Stimulated activated naive B cell treated with anti-CD40 and anti-IgM and Interleukin-4, amounts not matched to agents 10 μg/mL and 1 μg/mL and 100 μg/mL, for 72 hours (primary cell): ENCODE measurements around the gene FAR2.
"Not testable (repeated sequence)": the region's sequence is repeated elsewhere in the genome, so short reads cannot be mapped to it uniquely, and the experiment has no call there.

Experiments used
- ATAC-seq, 2 donors: fragments of 150-1000 bp; cut with Tn5 transposase; replicated peaks; 2 replicates each; pipeline ENCODE4 v1.10.0; 2021; ENCODE audit warnings: moderate library complexity in 1 of 2
- DNase-seq: peaks from one replicate; pipeline ENCODE4 v3.0.0; 2021
- H3K27ac Mint-ChIP-seq: one replicate; pipeline ENCODE4 v1.8.0; 2022; ENCODE audit warnings: mild to moderate bottlenecking, mixed read lengths
- H3K27me3 Mint-ChIP-seq, 2 donors: one replicate each; pipeline ENCODE4 v1.8.0; 2022; ENCODE audit warnings: mixed read lengths in 2 of 2
- H3K36me3 Mint-ChIP-seq, 2 donors: one replicate each; pipeline ENCODE4 v1.8.0; 2022; ENCODE audit warnings: mixed read lengths in 2 of 2, mild to moderate bottlenecking in 1 of 2
- H3K4me1 Mint-ChIP-seq, 2 donors: one replicate each; pipeline ENCODE4 v1.8.0; 2022; ENCODE audit warnings: mixed read lengths in 2 of 2, mild to moderate bottlenecking in 1 of 2
- H3K4me3 Mint-ChIP-seq, 2 donors: one replicate each; pipeline ENCODE4 v1.8.0; 2022; ENCODE audit warnings: mild to moderate bottlenecking in 2 of 2, mixed read lengths in 2 of 2, moderate library complexity in 1 of 2
- H3K9me3 Mint-ChIP-seq, 2 donors: one replicate each; pipeline ENCODE4 v1.8.0; 2022; ENCODE audit warnings: mixed read lengths in 2 of 2, mild to moderate bottlenecking in 1 of 2

FAR2 gene

GRCh38 chr12:29148911-29149690 lies at the start of gene FAR2:
FAR2 (plus strand) TSS chr12:29149278; CDS start chr12:29270450, 121,172 bp downstream.
- Mint-ChIP-seq H3K4me3 (peak within 1 kb of the TSS; percentile 84 to 89), H3K36me3 (no peaks in the 10 kb centered on the region), H3K27me3 (peaks cover 20 to 35% of the 10 kb centered on the region in 2 donors), H3K9me3 (no peaks in the 10 kb centered on the region), H3K4me1 (peaks cover 16 to 31% of the 10 kb centered on the region in 2 donors), H3K27ac (peak within 1 kb of the TSS; percentile 78)
- ATAC-seq (peak; percentile 52 to 60), DNase-seq (no peak)

- H3K27me3 Mint-ChIP-seq = no peaks in the 10 kb centered on the region
- H3K4me1 Mint-ChIP-seq = peaks cover 11 to 15% of the 10 kb centered on the region in 2 donors
- peaks cover 3 to 7% of the 10 kb centered on the region in 2 donors for H3K36me3 Mint-ChIP-seq
- no peak overlapping the region for H3K4me3 Mint-ChIP-seq
- peaks cover 7 to 12% of the 10 kb centered on the region in 2 donors for H3K9me3 Mint-ChIP-seq
- DNase-seq (no peak), ATAC-seq (no peak)
- H3K27ac Mint-ChIP-seq = no peak overlapping the region
These were observed 46.3 kb upstream of the FAR2 start for GRCh38 chr12:29102741-29103140.

- H3K27me3 Mint-ChIP-seq = no peaks in the 10 kb centered on the region
- peaks cover 7 to 9% of the 10 kb centered on the region in 2 donors for H3K9me3 Mint-ChIP-seq
- H3K27ac Mint-ChIP-seq = peak overlapping the region; percentile 42
- DNase-seq (peak; percentile 23), ATAC-seq (peak; percentile 92)
- peak overlapping the region; percentile 59 to 66 for H3K4me3 Mint-ChIP-seq
- peaks cover 3 to 7% of the 10 kb centered on the region in 2 donors for H3K36me3 Mint-ChIP-seq
- peaks cover 11 to 15% of the 10 kb centered on the region in 2 donors for H3K4me1 Mint-ChIP-seq
These were observed 45.5 kb upstream of the FAR2 start for GRCh38 chr12:29103539-29103974.

GRCh38 chr12:29104516-29104915 lies 44.6 kb upstream of the FAR2 start:
- Mint-ChIP-seq H3K36me3 (peaks cover 0 to 4% of the 10 kb centered on the region in 2 donors), H3K9me3 (peaks cover 4 to 5% of the 10 kb centered on the region in 2 donors), H3K4me3 (no peak overlapping the region), H3K4me1 (peaks cover 11 to 15% of the 10 kb centered on the region in 2 donors), H3K27ac (no peak overlapping the region), H3K27me3 (no peaks in the 10 kb centered on the region)
- DNase-seq = no peak
- ATAC-seq = no peak

- H3K27me3 Mint-ChIP-seq = no peaks in the 10 kb centered on the region
- H3K9me3 Mint-ChIP-seq = peaks cover 18 to 19% of the 10 kb centered on the region in 2 donors
- H3K4me3 Mint-ChIP-seq = no peak overlapping the region
These were observed 38.3 kb upstream of the FAR2 start for GRCh38 chr12:29110506-29111442.

GRCh38 chr12:29113101-29113500 lies 36.0 kb upstream of the FAR2 start:
- Mint-ChIP-seq H3K27ac (no peak overlapping the region), H3K36me3 (peaks cover 3 to 8% of the 10 kb centered on the region in 2 donors)
- ATAC-seq = no peak

More at GRCh38 chr12:29110506-29111442, 38.3 kb upstream of the FAR2 start:
- DNase-seq (no peak), ATAC-seq (no peak)
- Mint-ChIP-seq H3K36me3 (peaks cover 3 to 8% of the 10 kb centered on the region in 2 donors), H3K4me1 (no peaks in the 10 kb centered on the region), H3K27ac (no peak overlapping the region)

GRCh38 chr12:29116414-29116813 lies 32.7 kb upstream of the FAR2 start:
- ATAC-seq (no peak), DNase-seq (no peak)
- Mint-ChIP-seq H3K9me3 (peaks cover 7 to 10% of the 10 kb centered on the region in 2 donors), H3K27me3 (no peaks in the 10 kb centered on the region), H3K36me3 (peaks cover 0 to 4% of the 10 kb centered on the region in 2 donors), H3K4me1 (no peaks in the 10 kb centered on the region), H3K27ac (no peak overlapping the region), H3K4me3 (no peak overlapping the region)

More at GRCh38 chr12:29113101-29113500, 36.0 kb upstream of the FAR2 start:
- Mint-ChIP-seq H3K27me3 (no peaks in the 10 kb centered on the region), H3K4me3 (no peak overlapping the region), H3K4me1 (no peaks in the 10 kb centered on the region), H3K9me3 (peaks cover 18 to 19% of the 10 kb centered on the region in 2 donors)
- DNase-seq = no peak

GRCh38 chr12:29131539-29131938 lies 17.5 kb upstream of the FAR2 start:
- Mint-ChIP-seq H3K27ac (no peak overlapping the region), H3K36me3 (no peaks in the 10 kb centered on the region), H3K27me3 (no peaks in the 10 kb centered on the region), H3K4me3 (no peak overlapping the region), H3K9me3 (peaks cover 0 to 1% of the 10 kb centered on the region in 2 donors), H3K4me1 (no peaks in the 10 kb centered on the region)
- DNase-seq (no peak), ATAC-seq (no peak)

GRCh38 chr12:29132316-29132715 lies 16.8 kb upstream of the FAR2 start:
- Mint-ChIP-seq H3K27ac (no peak overlapping the region), H3K27me3 (no peaks in the 10 kb centered on the region), H3K4me1 (no peaks in the 10 kb centered on the region), H3K4me3 (no peak overlapping the region), H3K36me3 (no peaks in the 10 kb centered on the region), H3K9me3 (peaks cover 0 to 1% of the 10 kb centered on the region in 2 donors)
- no peak for ATAC-seq
- no peak for DNase-seq

GRCh38 chr12:29133181-29133580 lies 15.9 kb upstream of the FAR2 start:
- H3K27ac Mint-ChIP-seq = no peak overlapping the region

GRCh38 chr12:29133680-29134079 lies 15.4 kb upstream of the FAR2 start:
- H3K4me1 Mint-ChIP-seq = no peaks in the 10 kb centered on the region
- ATAC-seq = no peak
- peaks cover 0 to 1% of the 10 kb centered on the region in 2 donors for H3K27me3 Mint-ChIP-seq
- H3K9me3 Mint-ChIP-seq = peaks cover 0 to 1% of the 10 kb centered on the region in 2 donors
- H3K4me3 Mint-ChIP-seq = no peak overlapping the region
- H3K36me3 Mint-ChIP-seq = no peaks in the 10 kb centered on the region
- no peak overlapping the region for H3K27ac Mint-ChIP-seq
- DNase-seq = no peak

More at GRCh38 chr12:29133181-29133580, 15.9 kb upstream of the FAR2 start:
- peaks cover 0 to 1% of the 10 kb centered on the region in 2 donors for H3K9me3 Mint-ChIP-seq
- no peak for DNase-seq
- no peaks in the 10 kb centered on the region for H3K36me3 Mint-ChIP-seq
- no peaks in the 10 kb centered on the region for H3K27me3 Mint-ChIP-seq
- H3K4me1 Mint-ChIP-seq = no peaks in the 10 kb centered on the region
- ATAC-seq = no peak
- H3K4me3 Mint-ChIP-seq = no peak overlapping the region

GRCh38 chr12:29138256-29138655 lies 10.8 kb upstream of the FAR2 start:
- H3K27me3 Mint-ChIP-seq, ATAC-seq, H3K27ac Mint-ChIP-seq, H3K36me3 Mint-ChIP-seq, DNase-seq, H3K4me1 Mint-ChIP-seq, H3K4me3 Mint-ChIP-seq: not testable (repeated sequence)
- peaks cover 9 to 16% of the 10 kb centered on the region in 2 donors for H3K9me3 Mint-ChIP-seq

- not testable (repeated sequence) for H3K4me3 Mint-ChIP-seq, H3K4me1 Mint-ChIP-seq, H3K27me3 Mint-ChIP-seq, DNase-seq, ATAC-seq, H3K27ac Mint-ChIP-seq, H3K36me3 Mint-ChIP-seq
- H3K9me3 Mint-ChIP-seq = peaks cover 7 to 16% of the 10 kb centered on the region in 2 donors
These were observed 10.2 kb upstream of the FAR2 start for GRCh38 chr12:29138855-29139254.
